ENCODE measurements around the gene KIF1B. TPM values are rescaled to one million over a fixed set of nuclear protein-coding genes. Genes with fewer than 3 reads are reported as not detected.

The KIF1B gene
- total RNA-seq, 4 donors from 2014 or later: 55.2 to 88.1 (median 67.0) TPM

- H3K27me3 ChIP-seq: no peaks in the 10 kb centered on the region
- DNase-seq: no peak
- H3K4me1 ChIP-seq: peaks cover 0 to 6% (median 0%) of the 10 kb centered on the region in 4 donors
- H3K27ac ChIP-seq: no peak overlapping the region
- H3K36me3 ChIP-seq: peaks cover 0 to 31% (median 0%) of the 10 kb centered on the region in 3 donors
- H3K4me3 ChIP-seq: no peak overlapping the region
- H3K9me3 ChIP-seq: no peaks in the 10 kb centered on the region
- TF ChIP-seq POLR2A (IDR thresholded peaks at IDR 0.05): no peak
- TF ChIP-seq, protein P1, sequence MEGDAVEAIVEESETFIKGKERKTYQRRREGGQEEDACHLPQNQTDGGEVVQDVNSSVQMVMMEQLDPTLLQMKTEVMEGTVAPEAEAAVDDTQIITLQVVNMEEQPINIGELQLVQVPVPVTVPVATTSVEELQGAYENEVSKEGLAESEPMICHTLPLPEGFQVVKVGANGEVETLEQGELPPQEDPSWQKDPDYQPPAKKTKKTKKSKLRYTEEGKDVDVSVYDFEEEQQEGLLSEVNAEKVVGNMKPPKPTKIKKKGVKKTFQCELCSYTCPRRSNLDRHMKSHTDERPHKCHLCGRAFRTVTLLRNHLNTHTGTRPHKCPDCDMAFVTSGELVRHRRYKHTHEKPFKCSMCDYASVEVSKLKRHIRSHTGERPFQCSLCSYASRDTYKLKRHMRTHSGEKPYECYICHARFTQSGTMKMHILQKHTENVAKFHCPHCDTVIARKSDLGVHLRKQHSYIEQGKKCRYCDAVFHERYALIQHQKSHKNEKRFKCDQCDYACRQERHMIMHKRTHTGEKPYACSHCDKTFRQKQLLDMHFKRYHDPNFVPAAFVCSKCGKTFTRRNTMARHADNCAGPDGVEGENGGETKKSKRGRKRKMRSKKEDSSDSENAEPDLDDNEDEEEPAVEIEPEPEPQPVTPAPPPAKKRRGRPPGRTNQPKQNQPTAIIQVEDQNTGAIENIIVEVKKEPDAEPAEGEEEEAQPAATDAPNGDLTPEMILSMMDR (IDR thresholded peaks at IDR 0.05): no peak
Measured at GRCh38 chr1:10267319-10267718, 56.9 kb downstream of the KIF1B start.

DNA sequence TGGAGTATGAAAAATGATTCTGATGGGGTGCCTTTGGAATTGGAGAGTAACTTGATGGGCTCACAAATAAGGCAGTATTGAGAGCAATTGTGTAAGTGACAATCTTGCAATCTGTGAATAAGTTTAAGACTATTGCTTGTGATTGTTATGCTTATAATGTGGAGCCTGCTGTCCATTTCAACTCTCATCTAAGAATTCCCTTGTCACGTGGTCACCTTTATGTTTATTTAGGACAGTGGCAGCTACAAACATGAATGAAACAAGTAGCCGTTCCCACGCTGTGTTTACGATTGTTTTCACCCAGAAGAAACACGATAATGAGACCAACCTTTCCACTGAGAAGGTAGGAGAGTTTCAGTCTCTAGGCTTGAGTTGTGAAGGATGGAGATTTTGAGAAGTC, 57.6 kb downstream of the KIF1B start:
- peaks cover 0 to 27% (median 0%) of the 10 kb centered on the region in 3 donors for H3K36me3 ChIP-seq
- DNase-seq: no peak
- H3K4me3 ChIP-seq: no peak overlapping the region
- no peaks in the 10 kb centered on the region for H3K9me3 ChIP-seq
- H3K4me1 ChIP-seq: peaks cover 0 to 6% (median 0%) of the 10 kb centered on the region in 4 donors
- no peak overlapping the region for H3K27ac ChIP-seq
- TF ChIP-seq, protein P1 (IDR thresholded peaks at IDR 0.05): no peak
- TF ChIP-seq POLR2A (IDR thresholded peaks at IDR 0.05): no peak
- no peaks in the 10 kb centered on the region for H3K27me3 ChIP-seq

- Histone ChIP-seq H3K27ac (no peak overlapping the region), H3K9me3 (no peaks in the 10 kb centered on the region)
Measured at GRCh38 chr1:10271090-10271489, 60.7 kb downstream of the KIF1B start.

DNA sequence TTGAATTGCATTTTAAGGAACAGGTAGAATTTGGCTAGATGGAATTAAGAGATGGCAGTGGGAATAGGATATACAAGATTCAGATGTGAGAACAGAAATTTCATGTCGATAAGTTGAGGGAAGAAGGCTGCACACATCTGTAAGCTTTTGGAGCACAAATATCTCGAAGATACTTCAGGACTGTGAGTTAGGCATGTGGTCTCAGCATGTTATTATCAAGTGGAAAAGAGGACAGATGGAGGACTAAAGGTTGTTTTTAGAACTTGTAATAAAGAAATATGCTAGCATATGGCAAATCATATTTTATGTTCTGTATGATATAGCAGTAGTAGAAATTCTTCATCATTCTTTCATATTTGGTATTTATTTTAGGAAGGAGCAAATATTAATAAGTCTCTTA, 61.5 kb downstream of the KIF1B start:
- TF ChIP-seq, protein P1 (IDR thresholded peaks at IDR 0.05): no peak
- no peak for TF ChIP-seq POLR2A (IDR thresholded peaks at IDR 0.05)
- H3K27ac ChIP-seq: peak overlapping the region in 1 of 4 donors; percentile 7
- DNase-seq: no peak
- H3K4me1 ChIP-seq: peaks cover 0 to 6% (median 0%) of the 10 kb centered on the region in 4 donors
- peaks cover 0 to 24% (median 0%) of the 10 kb centered on the region in 3 donors for H3K36me3 ChIP-seq
- H3K9me3 ChIP-seq: no peaks in the 10 kb centered on the region
- H3K4me3 ChIP-seq: no peak overlapping the region
- no peaks in the 10 kb centered on the region for H3K27me3 ChIP-seq

More at GRCh38 chr1:10271090-10271489, 60.7 kb downstream of the KIF1B start:
- no peak overlapping the region for H3K4me3 ChIP-seq
- no peaks in the 10 kb centered on the region for H3K27me3 ChIP-seq
- peaks cover 0 to 16% (median 0%) of the 10 kb centered on the region in 3 donors for H3K36me3 ChIP-seq
- H3K4me1 ChIP-seq: peaks cover 0 to 6% (median 0%) of the 10 kb centered on the region in 4 donors
- no peak for DNase-seq
- TF ChIP-seq POLR2A (IDR thresholded peaks at IDR 0.05): no peak

GRCh38 chr1:10272274-10272673, 61.9 kb downstream of the KIF1B start:
- H3K27me3 ChIP-seq: no peaks in the 10 kb centered on the region
- H3K9me3 ChIP-seq: no peaks in the 10 kb centered on the region
- DNase-seq: no peak
- TF ChIP-seq, protein P1 (IDR thresholded peaks at IDR 0.05): no peak
- no peak for TF ChIP-seq POLR2A (IDR thresholded peaks at IDR 0.05)
- peaks cover 0 to 24% (median 0%) of the 10 kb centered on the region in 3 donors for H3K36me3 ChIP-seq
- peak overlapping the region in 1 of 4 donors; percentile 7 for H3K27ac ChIP-seq
- H3K4me1 ChIP-seq: peaks cover 0 to 6% (median 0%) of the 10 kb centered on the region in 4 donors
- H3K4me3 ChIP-seq: no peak overlapping the region

GRCh38 chr1:10278880-10279279, 68.5 kb downstream of the KIF1B start:
- no peak overlapping the region for H3K27ac ChIP-seq
- H3K9me3 ChIP-seq: no peaks in the 10 kb centered on the region
- TF ChIP-seq, protein P1 (IDR thresholded peaks at IDR 0.05): no peak
- TF ChIP-seq POLR2A (IDR thresholded peaks at IDR 0.05): no peak
- H3K27me3 ChIP-seq: no peaks in the 10 kb centered on the region
- no peak overlapping the region for H3K4me3 ChIP-seq
- no peak for DNase-seq
- peaks cover 0 to 69% (median 2%) of the 10 kb centered on the region in 3 donors for H3K36me3 ChIP-seq
- no peaks in the 10 kb centered on the region for H3K4me1 ChIP-seq

Data from Peyer's patch (tissue), 4 donors.